Stimulated activated CD4-positive, alpha-beta T cell treated with anti-CD3 and anti-CD28 coated beads, TNF-alpha, amount 100 ng/mL, for 24 hours (primary cell): Measurements from ENCODE around the gene SHH.

Experiments used
- DNase-seq, 3 experiments: peaks; one replicate each; pipeline ENCODE4 v3.0.0-alpha.2; 2020; ENCODE audit warnings: low read depth in 3 of 3

The SHH gene

DNA sequence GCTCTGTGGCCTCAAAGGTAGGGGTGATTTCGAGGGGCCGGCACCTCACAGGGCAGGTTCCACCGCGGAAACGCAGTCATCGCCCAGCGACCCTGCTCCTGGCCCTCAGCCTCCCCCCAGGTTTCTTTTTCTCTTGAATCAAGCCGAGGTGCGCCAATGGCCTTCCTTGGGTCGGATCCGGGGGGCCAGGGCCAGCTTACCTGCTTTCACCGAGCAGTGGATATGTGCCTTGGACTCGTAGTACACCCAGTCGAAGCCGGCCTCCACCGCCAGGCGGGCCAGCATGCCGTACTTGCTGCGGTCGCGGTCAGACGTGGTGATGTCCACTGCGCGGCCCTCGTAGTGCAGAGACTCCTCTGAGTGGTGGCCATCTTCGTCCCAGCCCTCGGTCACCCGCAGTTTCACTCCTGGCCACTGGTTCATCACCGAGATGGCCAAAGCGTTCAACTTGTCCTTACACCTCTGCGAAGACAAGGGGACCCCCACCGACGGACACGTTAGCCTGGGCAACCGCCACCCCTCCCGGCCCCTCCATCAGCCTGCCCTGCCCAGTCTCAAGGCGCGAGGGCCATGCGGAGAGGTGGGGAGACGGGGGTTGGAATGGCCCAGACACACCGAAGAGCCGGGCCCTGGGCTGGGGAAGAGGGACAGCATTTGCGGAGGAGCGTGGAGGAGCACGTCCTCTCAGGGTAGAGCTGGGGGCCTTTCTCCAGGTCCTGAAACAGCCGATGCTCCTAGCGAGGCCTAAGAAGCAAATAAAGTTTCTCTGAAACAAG lies 6.0 kb downstream of the SHH start:
- no peak for DNase-seq

DNA sequence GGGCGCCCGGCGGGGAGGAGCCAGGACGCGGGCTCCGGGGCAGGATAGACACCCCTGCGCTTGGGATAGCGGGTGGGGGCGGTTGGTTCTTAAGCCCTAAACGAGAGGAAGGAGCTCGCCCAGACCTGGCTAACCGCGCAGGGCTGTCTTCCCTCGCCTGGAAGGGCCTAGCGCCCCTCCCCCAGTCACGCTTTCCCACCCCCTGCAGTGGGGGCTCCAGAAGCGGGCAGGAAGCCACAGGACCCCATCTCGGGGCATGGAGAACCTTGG lies 6.5 kb downstream of the SHH start:
- no peak for DNase-seq

DNA sequence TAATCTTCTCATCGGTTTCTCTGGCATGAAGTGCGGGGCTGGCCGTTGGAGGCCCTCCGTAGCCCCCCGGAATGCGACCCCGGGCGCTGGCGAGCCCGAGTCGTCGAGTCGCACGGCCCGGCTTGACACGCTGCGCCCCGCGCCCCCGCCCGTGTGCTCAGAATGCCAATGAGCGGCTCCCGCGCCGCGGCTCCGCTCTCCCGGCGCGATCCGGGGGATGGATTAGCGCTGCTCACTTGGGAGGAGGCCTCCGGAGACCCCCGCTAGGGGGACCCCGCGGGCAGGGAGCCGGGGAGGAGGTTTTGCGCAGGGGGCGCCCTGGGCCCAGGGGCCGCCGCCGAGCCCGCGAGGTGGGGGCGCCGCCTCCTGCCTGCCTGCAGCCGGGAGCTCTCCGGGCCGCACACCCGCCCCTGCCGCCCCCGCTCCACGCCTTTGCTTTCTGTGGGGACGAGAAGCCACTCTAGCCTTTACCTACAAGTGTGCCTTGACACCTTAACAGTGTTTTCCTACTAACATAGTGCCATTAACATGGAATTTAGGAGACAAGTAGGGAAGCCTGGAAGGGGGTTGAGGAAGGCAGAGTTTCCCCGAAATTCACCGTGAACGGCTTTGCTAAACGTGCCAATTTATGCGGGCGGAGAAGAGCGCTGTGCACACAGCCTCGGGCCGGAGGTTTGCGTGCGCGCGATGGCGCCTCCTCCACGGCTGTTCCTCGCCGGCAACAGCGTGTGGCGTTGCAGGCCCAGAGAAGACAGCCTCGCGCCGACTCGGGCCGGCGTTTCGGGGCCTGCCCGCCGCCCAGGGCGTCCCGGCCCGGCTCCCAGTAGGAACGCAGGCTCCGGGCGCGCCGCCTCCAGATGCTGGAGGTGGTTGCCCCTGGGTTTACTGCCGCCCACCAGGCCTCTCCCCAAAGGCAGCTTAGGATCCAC lies 7.1 kb downstream of the SHH start:
- peak in 2 of 3 experiments; percentile 43 to 60 for DNase-seq

DNA sequence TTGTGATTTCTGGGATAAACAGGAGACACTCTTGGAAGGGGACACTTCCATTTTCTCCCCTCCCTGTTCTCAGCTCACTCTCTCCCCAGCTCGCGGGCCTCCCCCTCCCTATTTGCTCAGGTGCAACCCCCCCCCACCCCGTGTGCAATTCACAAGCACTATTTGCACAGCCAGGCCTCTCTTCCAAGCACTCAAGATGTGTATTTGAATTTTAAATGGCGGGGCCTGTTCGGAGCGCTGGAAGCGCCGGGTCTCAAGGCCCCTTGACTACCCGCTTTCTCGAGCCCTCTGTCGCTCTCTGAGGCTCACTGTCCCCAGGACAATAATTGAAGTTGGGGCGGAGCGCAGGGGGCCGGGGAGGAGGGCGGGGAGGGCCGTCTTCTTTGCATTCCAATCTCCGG lies 7.8 kb downstream of the SHH start:
- no peak for DNase-seq

DNA sequence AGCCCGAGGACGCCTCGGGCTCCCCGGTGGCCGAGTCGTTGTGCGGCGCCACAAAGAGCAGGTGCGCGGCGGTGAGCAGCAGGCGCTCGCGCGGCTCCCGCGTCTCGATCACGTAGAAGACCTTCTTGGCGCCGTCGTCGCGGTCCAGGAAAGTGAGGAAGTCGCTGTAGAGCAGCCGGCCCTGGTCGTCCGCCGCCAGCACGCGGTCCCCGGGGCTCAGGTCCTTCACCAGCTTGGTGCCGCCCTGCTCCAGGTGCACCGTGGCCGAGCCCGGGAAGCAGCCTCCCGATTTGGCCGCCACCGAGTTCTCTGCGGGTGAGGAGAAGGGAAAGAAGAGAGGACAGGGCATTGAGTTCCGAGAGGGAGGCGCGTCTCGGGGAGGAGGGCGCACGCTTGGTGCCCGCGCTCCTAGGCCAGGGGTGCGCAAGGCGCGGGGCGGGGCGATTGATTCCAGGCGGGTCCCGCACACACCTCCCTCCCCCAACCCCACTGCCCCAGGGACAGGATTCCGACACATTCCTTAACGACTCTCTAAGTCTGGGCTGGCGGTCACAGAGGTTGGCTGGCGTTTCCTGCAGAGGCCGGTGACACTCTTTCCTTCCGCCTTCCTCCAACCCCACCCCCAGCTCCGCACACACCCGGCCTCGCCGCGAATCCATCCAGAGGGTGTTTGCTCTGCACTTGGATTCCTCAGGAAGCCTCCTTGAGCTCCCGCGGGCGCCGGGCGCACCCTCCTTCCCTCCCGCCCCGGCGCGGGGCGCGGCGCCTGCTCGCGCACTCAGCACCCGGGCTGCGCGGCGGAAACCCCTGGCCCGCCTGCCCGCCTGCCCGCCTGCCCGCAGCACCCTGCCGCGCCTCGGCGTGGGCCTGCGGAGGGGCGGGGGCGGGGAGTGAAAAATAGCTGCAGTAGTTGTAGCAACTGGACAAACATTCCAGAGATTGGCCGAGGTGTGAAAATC lies 8.6 kb downstream of the SHH start:
- DNase-seq, result peak in 1 of 3 experiments; percentile 16

DNA sequence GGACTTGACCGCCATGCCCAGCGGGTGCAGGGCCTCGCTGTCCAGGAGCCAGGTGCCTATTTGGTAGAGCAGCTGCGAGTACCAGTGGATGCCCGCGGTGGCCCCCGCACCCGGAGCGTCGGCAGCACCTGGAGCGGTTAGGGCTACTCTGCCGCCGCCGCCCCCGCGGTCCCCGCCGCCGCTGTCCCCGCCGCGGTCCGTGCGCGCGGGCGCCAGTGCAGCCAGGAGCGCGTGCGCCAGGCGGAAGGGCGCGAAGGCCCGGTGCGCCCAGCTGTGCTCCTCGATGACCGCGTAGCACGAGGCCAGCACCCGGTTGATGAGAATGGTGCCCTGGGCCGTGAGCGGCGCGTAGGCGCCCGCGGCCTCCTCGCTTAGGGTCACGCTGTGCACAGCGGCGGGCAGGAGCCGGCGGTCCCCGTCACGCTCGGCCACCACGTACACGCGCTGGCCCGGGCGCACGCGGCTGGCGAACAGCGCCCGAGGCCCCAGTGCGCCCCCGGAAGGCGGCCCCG lies 9.3 kb downstream of the SHH start:
- DNase-seq, result no peak

DNA sequence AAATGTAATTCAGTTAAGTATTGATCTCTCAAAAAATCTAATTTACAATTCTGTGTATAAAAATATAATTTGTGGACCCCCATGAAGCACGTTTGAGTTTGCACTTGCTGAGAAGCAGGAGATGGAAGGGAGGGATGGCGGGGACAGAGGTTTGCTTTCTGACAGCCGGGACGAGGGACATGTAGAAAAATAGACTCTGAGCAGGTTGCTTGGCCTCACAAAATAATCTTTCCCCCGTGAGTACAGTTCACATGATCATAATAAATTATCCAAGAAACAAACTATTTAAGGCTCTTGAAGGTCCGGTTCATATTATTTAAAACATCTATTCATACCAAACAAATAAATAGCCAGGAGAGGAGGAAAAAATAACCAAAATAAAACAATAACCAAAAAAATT lies 10.0 kb downstream of the SHH start:
- DNase-seq, result no peak

DNA sequence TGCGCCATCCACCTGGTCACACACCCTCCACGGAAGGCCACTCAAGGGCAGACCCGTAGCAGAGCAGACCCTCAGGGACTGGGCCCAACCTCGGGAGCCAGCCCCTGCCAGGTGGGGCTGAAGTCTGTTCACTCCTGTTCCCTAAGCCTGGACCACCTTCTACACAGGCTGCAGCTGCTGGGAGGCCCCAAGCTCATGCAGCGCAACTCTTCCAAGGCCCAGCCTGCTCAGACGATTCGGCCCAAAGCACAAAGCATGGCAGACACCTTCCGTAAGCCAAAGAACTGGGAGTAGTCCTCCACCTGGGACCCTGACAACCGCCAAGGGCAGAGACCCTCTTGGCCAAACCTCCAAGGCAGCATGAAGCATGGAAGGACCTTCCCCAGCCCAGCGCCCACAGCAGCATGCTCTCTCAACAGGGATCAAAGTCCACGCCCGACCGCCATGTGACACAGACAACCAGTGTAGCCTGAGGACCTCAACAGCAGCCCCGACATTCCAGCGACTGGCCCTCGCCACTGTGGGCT lies 11.5 kb downstream of the SHH start:
- DNase-seq, result no peak

DNA sequence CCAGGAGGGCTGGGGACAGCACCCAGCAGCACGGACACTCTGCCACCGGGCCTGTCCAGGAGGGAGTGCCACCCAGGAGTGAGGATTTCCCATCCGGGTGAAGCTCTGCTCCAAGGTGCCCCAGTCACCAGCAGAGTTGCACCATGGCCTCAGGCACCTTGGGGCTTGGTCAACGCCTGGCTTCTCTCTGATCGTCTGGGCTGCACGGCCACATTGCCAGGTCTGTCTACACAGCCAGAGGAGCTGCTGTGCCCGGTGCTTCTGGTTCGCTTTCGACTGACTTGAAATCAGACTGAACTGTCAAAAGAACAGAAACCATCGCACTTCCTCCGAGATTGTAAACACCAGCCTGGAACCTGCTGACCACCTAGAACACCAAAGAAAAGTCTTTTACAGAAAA lies 12.0 kb downstream of the SHH start:
- DNase-seq, result no peak

DNA sequence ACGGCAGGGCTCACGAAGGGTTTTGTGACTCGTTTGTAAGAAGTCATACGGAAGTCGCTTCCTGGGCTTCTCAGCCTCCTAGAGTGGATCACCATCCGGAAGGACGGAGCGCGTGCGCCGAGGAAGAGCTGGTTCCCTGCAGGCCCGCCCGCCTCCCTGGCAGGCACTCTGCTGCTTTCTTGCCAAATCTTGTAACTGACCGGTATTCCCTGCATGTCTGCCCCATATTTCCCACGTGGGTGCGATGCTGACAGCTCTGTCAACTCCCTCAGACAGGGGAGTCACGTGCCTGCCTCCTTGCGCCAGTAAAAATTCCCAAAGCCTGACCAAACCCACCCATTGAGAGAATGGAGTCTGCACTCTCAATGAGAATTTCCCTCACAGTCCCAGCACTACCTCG lies 12.7 kb downstream of the SHH start:
- DNase-seq, result no peak

DNA sequence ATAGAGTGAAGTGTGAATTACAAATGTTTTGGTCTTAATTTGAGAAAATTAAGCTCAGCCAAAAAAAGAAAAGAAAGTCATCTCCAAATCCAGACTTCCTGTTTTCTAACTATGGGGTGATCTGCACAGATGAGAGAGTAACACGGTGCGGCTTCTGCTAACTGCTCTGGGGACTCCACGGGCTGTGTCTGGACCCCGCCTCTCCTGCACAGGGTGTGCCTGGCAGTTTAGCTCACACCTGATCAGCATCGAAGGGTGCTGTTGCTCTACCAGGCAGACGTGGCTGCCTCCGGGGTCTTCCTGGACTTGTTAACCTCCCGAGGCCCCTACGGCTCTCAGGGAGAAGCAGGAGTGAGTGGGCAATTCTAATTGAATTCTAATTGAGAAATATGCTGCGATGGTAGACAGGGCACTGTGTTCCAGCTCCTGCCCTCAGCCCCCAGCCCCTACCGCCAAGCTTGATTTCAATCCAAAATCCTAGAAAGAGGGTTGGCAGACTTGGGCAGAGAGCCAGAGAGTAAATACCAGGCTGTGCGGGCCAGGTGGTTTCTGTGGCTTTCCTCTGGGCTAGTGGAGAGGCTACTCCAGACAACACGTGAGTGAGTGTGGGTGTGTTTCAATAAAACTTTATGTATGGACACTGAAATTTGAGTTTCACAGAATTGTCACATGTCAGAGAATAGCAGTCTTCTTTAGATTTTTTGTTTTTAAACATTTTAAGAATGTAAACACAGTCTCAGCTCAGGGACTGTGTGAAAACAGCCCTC lies 13.4 kb downstream of the SHH start:
- no peak for DNase-seq

DNA sequence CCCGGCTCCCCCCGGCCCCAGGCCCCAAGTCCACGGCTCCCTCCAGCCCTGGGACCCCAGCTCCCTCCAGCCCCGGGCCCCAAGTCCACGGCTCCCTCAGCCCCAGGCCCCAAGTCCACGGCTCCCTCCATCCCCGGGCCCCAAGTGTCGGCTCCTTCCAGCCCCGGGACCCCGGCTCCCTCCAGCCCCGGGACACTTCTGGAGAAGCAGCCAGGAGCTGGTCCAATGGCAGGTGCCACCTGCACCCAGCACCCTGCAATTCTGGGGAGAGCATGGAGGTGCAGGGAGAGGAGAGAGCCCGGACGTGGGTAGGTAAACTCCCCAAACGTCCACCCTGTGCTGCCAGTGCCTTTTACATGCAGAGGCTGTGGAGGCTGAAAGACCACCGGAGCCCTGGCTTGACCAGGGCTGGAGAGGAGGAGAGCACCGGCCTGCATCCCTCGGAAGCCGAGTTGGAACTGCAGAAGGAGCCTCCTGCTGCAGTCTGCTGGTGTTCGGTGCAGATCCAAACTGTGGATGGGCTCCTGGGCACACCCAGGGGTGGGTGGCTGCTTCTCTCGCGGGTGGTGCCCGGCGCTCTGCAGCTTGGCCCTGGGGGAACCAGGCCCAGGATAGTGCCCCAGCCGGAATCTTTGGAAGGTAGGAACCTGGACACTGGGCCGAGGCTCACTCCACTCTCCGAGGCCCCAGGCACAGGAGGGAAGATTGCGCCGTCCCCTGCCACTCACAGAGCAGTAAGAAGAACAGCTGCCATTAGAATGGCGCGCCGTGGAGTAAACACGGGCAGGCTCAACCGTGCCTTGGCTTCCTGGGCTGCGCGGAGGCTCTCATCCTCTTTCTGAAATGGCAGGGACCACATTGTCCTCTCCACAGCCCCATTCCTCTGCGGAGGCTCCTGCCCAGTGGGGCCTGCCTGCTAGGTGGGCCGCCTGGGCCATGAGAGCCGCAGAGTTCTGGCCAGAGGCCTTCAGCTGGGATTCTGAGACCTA lies 14.7 kb downstream of the SHH start:
- no peak for DNase-seq

DNA sequence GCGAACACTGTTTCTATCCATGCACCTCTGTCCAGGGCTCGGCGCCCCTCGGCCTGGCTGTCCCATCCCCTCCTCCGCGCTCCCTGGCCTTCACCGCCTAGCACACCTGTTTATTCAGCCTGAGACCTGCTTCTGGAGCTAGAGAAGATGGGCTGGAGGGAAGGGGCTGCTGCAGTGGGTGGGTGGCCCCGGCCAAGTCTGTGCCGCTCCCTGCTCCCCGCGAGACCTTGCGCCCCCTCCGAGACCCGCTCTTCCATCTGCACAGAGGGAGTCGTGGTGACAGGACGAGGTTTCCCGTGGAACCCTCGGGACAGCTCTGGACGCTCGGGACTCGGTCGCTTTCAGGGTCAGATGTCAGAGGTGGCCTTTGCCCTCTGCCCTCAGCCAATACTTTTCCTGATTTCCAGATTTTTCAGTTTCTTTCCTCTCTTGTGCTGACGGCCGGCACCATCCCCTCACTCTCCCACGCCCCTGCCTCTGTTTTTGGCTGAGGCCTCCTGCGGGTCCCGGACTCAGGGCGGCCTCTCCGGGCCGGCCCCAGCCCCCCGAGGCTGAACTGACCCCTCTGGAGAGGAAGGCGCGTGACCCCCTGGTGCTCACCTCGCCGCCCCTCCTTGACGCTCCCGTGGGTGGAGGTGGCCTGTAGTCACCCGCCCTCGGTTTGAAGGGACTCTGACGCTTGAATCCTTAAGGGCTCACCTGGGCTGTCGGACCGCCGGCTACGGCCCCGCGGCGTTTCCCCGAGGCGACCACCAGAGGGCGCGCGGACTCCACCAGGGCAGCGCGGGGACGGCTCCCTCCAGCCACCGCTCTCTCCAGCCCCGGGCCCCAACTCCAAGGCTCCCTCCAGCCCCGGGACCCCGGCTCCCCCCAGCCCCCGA lies 15.6 kb downstream of the SHH start:
- peak; percentile 50 to 66 (median 57) for DNase-seq

DNA sequence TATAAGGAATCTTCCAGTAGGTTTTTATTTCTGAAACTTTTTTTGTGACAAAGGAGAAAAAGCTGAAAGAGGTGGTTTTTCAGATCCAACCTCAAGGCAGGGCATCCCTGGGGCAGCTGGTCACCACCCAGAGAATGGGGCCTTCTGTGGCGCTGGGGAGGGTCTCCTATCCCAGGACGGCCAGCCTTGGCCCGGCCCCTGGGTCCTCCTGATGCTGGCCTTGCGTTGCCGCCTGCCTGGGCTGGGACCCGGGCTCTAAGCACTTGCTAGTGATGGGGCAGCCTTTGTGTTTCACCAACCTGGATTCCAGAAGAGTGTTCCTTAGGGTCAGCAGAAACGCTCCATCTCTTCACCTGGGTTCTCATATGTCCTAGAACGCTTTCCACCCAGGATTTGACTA lies 16.3 kb downstream of the SHH start:
- DNase-seq, result no peak

DNA sequence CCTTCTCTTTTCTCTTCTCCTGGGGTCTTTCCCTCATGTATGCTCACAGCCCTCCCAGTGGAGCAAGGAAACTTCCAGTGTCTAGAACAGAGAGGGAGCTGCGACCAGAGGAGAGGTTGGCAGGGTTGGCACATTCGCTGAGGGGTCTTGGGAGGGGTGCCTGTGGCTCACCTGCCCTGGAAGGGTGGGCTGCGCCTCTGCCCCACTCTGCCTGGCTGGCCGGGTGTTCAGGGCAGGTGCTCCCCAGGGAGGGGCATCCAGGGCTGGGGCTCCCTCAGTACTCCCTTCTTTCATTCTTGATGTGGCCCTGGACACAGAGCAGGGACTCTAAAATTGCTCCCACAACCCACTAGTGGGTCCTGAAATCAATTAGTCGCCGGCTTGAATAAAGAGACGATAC lies 16.9 kb downstream of the SHH start:
- DNase-seq, result no peak

DNA sequence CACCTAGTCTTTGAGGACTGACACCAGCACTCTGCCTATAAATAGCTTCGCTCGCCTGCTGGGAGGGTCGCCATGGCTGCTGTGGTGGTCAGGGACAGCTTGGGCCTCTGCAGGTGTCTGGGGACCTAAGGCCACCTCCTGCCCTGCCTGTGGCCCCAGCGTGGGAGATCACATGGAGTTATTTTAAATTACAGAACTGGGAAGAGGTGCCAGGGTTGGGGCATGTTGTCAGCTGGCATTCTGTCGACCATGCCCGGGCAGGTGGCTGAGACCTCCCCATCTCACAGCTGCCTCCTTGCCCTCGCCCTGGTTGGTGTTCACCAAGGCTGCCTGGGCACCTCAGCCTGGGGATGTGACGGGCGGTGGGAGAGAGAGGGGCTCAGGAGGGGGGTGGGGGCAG lies 18.1 kb downstream of the SHH start:
- DNase-seq, result no peak

DNA sequence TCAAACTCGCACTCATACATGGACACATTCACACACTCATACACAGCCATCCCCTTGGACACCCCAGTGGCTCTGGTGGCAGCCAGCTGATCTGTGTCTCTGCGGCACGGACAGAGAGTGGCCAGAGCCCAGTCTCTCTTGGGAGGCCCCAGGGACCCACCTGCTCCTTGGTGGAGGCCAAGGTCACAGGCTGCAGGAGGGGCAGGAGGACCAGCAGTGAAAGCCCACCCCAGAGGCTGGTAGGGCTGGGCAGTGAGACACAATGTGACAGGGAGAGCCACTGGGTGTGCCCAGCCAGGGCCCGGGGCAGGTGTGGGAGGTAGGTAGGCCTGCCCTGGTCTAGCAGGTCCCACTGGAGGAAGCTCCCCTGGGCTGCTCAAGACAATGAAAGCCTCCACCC lies 18.5 kb downstream of the SHH start:
- no peak for DNase-seq

DNA sequence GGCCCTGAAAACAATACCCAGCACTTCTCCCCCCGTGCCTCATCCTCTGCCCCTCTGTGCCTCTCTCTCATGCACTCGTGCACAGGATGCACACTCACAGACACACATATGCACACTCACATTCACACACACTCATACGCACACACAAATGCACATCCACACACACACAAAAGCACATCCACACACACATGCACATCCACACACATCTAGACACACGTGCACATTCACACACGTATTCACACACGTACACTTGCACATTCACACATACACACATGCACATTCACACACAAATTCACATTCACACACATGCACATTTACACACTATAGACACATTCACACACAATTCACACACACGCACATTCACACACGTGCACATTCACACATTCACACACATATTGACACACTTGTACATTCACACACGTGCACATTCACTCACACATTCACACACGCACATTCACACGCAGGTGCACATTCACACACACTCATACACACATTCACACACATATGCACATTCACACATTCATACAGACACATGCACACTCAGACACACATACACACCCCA lies 19.2 kb downstream of the SHH start:
- DNase-seq, result no peak
